ENCODE results near the gene SHKBP1. TPM values are rescaled to one million over a fixed set of nuclear protein-coding genes. Genes with fewer than 3 reads are reported as not detected.

SHKBP1 gene
- polyA plus RNA-seq, 3 donors, result 234 to 324 (median 284) TPM

DNA sequence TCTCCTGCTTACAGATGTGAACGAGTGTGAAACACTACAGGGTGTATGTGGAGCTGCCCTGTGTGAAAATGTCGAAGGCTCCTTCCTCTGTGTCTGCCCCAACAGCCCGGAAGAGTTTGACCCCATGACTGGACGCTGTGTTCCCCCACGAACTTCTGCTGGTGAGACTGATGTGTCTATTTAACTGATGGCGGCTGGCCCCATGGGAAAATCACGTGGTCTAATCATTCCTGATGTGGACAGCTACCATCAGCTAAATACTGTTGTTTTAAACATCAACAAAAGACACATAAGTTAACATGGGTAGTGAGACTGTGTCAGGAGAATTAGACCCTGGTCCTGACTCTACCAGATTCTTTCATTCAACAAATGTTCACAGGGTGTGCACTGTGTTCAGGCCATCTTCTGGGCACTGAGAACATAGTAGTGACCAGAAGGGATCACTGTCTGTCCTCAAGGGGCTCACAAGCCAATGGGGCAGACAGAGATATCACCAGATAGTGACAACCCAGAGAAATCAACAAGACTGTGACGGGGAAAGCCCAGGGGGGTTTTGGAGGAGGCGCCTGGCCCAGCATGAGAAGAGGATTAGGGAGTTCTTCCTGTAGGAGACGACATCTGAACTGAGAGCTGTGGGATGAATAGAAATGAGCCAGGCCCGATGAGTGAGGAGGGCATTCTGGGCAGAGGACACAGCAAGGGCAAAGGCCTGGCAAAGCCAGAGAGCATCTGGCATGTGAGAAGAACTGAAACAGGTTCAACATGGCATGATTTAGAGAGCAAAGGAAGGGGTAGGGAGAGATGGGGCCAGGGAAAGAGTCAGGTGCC is 42.9 kb downstream of the SHKBP1 start:
- Histone ChIP-seq H3K4me1 (ENCODE audit: control insufficient read depth in 1 of 2, insufficient read depth in 2 of 2, low read length in 2 of 2) (peaks cover 4 to 6% of the 10 kb centered on the region in 2 donors), H4K20me1 (ENCODE audit: insufficient read depth, low read length) (no peaks in the 10 kb centered on the region), H3K9me3 (replicated peaks in 1 of 2; ENCODE audit: control insufficient read depth in 1 of 2, insufficient read depth in 1 of 2, low read length in 2 of 2) (no peaks in the 10 kb centered on the region), H3K9ac (ENCODE audit: insufficient read depth, low read length, poor library complexity, severe bottlenecking) (no peak overlapping the region), H3K27ac (ENCODE audit: low read depth in 1 of 2, low read length in 2 of 2) (no peak overlapping the region), H3K4me3 (replicated peaks in 1 of 3; ENCODE audit: low read depth in 2 of 3, low read length in 3 of 3) (no peak overlapping the region), H3K36me3 (replicated peaks in 1 of 2; ENCODE audit: control insufficient read depth in 1 of 2, insufficient read depth in 2 of 2, low read length in 2 of 2) (peaks cover 6 to 36% of the 10 kb centered on the region in 2 donors), H3K79me2 (ENCODE audit: insufficient read depth, low read length) (no peaks in the 10 kb centered on the region), H3K4me2 (replicated peaks; ENCODE audit: extremely low read depth, low read length, poor library complexity, severe bottlenecking) (no peak overlapping the region), H3K27me3 (ENCODE audit: control insufficient read depth in 2 of 2, insufficient read depth in 2 of 2, low read length in 2 of 2) (peaks cover 0 to under 1% of the 10 kb centered on the region in 2 donors), H2AFZ (ENCODE audit: insufficient read depth, low read depth, low read length, poor library complexity, severe bottlenecking) (no peak overlapping the region)
- intact Hi-C loops (cut with micrococcal nuclease), result no loop called here
- Mint-ChIP-seq H3K4me1 (peaks cover 10% of the 10 kb centered on the region), H3K36me3 (peaks cover 34 to 36% of the 10 kb centered on the region in 2 donors), H3K27me3 (ENCODE audit: low read depth in 3 of 3) (peaks cover 5 to 6% (median 6%) of the 10 kb centered on the region in 3 donors), H3K9me3 (peaks cover 0 to 2% (median 0%) of the 10 kb centered on the region in 7 donors), H3K4me3 (no peak overlapping the region), H3K27ac (no peak overlapping the region)
- WGBS (ENCODE audit: insufficient coverage), result 86% methylated on average over 3 of the region's 11 CpGs
- no peak for DNase-seq
- TF ChIP-seq, protein P1, sequence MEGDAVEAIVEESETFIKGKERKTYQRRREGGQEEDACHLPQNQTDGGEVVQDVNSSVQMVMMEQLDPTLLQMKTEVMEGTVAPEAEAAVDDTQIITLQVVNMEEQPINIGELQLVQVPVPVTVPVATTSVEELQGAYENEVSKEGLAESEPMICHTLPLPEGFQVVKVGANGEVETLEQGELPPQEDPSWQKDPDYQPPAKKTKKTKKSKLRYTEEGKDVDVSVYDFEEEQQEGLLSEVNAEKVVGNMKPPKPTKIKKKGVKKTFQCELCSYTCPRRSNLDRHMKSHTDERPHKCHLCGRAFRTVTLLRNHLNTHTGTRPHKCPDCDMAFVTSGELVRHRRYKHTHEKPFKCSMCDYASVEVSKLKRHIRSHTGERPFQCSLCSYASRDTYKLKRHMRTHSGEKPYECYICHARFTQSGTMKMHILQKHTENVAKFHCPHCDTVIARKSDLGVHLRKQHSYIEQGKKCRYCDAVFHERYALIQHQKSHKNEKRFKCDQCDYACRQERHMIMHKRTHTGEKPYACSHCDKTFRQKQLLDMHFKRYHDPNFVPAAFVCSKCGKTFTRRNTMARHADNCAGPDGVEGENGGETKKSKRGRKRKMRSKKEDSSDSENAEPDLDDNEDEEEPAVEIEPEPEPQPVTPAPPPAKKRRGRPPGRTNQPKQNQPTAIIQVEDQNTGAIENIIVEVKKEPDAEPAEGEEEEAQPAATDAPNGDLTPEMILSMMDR (IDR thresholded peaks at IDR 0.05), result no peak

DNA sequence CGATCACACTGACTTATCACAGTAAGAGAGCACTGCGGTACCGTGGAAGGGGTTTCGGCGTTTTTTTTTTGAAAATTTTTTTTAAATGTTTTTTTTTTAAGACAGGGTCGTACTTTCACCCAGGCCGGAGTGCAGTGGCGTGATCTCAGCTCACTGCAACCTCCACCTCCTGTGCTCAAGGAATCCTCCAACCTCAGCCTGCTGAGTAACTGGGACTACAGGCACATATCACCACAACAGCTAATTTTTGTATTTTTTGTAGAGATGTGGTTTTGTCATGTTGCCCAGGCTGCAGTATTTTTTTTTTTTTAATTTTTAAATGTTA is 43.5 kb downstream of the SHKBP1 start:
- TF ChIP-seq, protein P1 (IDR thresholded peaks at IDR 0.05), result no peak
- no peak overlapping the region for H3K4me2 ChIP-seq (replicated peaks; ENCODE audit: extremely low read depth, low read length, poor library complexity, severe bottlenecking)
- Mint-ChIP-seq H3K27ac (no peak overlapping the region), H3K27me3 (ENCODE audit: low read depth in 3 of 3) (peaks cover under 1 to 2% (median 2%) of the 10 kb centered on the region in 3 donors), H3K9me3 (peaks cover 0 to 2% (median 0%) of the 10 kb centered on the region in 7 donors), H3K36me3 (peaks cover 34 to 40% of the 10 kb centered on the region in 2 donors), H3K4me3 (no peak overlapping the region), H3K4me1 (peaks cover 4% of the 10 kb centered on the region)
- no peak for DNase-seq
- H3K79me2 ChIP-seq (ENCODE audit: insufficient read depth, low read length), result no peaks in the 10 kb centered on the region
- no peak overlapping the region for H2AFZ ChIP-seq (ENCODE audit: insufficient read depth, low read depth, low read length, poor library complexity, severe bottlenecking)
- H3K4me1 ChIP-seq (ENCODE audit: control insufficient read depth in 1 of 2, insufficient read depth in 2 of 2, low read length in 2 of 2), result peaks cover 0 to under 1% of the 10 kb centered on the region in 2 donors
- no peak overlapping the region for H3K4me3 ChIP-seq (replicated peaks in 1 of 3; ENCODE audit: low read depth in 2 of 3, low read length in 3 of 3)
- H4K20me1 ChIP-seq (ENCODE audit: insufficient read depth, low read length), result no peaks in the 10 kb centered on the region
- H3K9me3 ChIP-seq (replicated peaks in 1 of 2; ENCODE audit: control insufficient read depth in 1 of 2, insufficient read depth in 1 of 2, low read length in 2 of 2), result no peaks in the 10 kb centered on the region
- no peak overlapping the region for H3K27ac ChIP-seq (ENCODE audit: low read depth in 1 of 2, low read length in 2 of 2)
- H3K36me3 ChIP-seq (replicated peaks in 1 of 2; ENCODE audit: control insufficient read depth in 1 of 2, insufficient read depth in 2 of 2, low read length in 2 of 2), result peaks cover 6 to 36% of the 10 kb centered on the region in 2 donors
- intact Hi-C loops (cut with micrococcal nuclease), result no loop called here
- H3K9ac ChIP-seq (ENCODE audit: insufficient read depth, low read length, poor library complexity, severe bottlenecking), result no peak overlapping the region
- 100% methylated on average over 1 of the region's 8 CpGs for WGBS (ENCODE audit: insufficient coverage)
- no peaks in the 10 kb centered on the region for H3K27me3 ChIP-seq (ENCODE audit: control insufficient read depth in 2 of 2, insufficient read depth in 2 of 2, low read length in 2 of 2)
